ENCODE data around the gene SHC2. TPM values are rescaled to one million over a fixed set of nuclear protein-coding genes. Genes with fewer than 3 reads are reported as not detected.

Gene SHC2
- total and polyA plus RNA-seq, 2 of the 8 experiments (the other 6 are each of a cell fraction or from before 2014, with no cell fraction given), result 4.4 to 7.3 TPM

GRCh38 chr19:496112-496665 lies 35.4 kb upstream of the SHC2 start, which contains the start of gene MADCAM1:
TSS of gene MADCAM1 (plus strand) at chr19:496486. CDS start at chr19:496500, 14 bp downstream.
- Histone ChIP-seq H2AK5ac (ENCODE audit: low read depth, low read length) (0 out of 2 replicates have a peak within 1 kb of the TSS, but pooled peaks have one; percentile 33), H3K4me3 (ENCODE audit: extremely low read depth in 1 of 4, insufficient read depth in 2 of 4, low read depth in 3 of 4, low read length in 4 of 4) (peak within 1 kb of the TSS; percentile 31 to 74 (median 48))
- FAIRE-seq, result no peak

More at GRCh38 chr19:496112-496665, 35.4 kb upstream of the SHC2 start, which contains the start of gene MADCAM1:
- DNase-seq (ENCODE audit: low read depth in 1 of 2, low spot score in 2 of 2), result peak in 1 of 2 experiments; percentile 75
- no peak within 1 kb of the TSS for H2BK12ac ChIP-seq (ENCODE audit: low read depth, low read length)
- H3K27me3 ChIP-seq (replicated peaks in 1 of 4; ENCODE audit: control insufficient read depth in 3 of 4, extremely low read depth in 1 of 4, insufficient read depth in 3 of 4, low read length in 3 of 4), result peaks cover 19 to 26% (median 22%) of the 10 kb centered on the region in 4 experiments
- H3K9me3 ChIP-seq (ENCODE audit: insufficient read depth in 2 of 2, low read depth in 1 of 2, low read length in 1 of 2), result peaks cover 0 to 2% of the 10 kb centered on the region in 2 experiments; a peak in 1 of 4 replicates
- H3K14ac ChIP-seq (ENCODE audit: insufficient read length), result no peak within 1 kb of the TSS
- no peak within 1 kb of the TSS for H4K91ac ChIP-seq (replicated peaks; ENCODE audit: insufficient read length, low read length)
- H2AFZ ChIP-seq (ENCODE audit: low read length), result no peak within 1 kb of the TSS
- no peak within 1 kb of the TSS for H3K9ac ChIP-seq (replicated peaks in 1 of 4; ENCODE audit: extremely low read depth in 1 of 4, low read depth in 3 of 4, low read length in 3 of 4)
- peak within 1 kb of the TSS; percentile 81; the same call in 1 of the 2 replicates for H2BK15ac ChIP-seq (ENCODE audit: low read length)
- no peaks in the 10 kb centered on the region for H3K79me2 ChIP-seq (ENCODE audit: control insufficient read depth in 1 of 2, insufficient read depth in 2 of 2, low read length in 2 of 2)
- no peak within 1 kb of the TSS for H3K56ac ChIP-seq (replicated peaks; ENCODE audit: insufficient read length, low read depth, low read length)
- peak within 1 kb of the TSS; percentile 66; the same call in 1 of the 2 replicates for H2BK5ac ChIP-seq (ENCODE audit: low read depth, low read length)
- H4K20me1 ChIP-seq (replicated peaks in 1 of 2; ENCODE audit: control insufficient read depth in 1 of 2, insufficient read depth in 2 of 2, low read length in 2 of 2), result peaks cover 0 to 8% of the 10 kb centered on the region in 2 experiments
- peaks cover 0 to 3% (median 0%) of the 10 kb centered on the region in 4 experiments; a peak in 1 of 8 replicates for H3K36me3 ChIP-seq (ENCODE audit: control insufficient read depth in 2 of 4, insufficient read depth in 4 of 4, low read length in 3 of 4)
- 10% methylated on average over 4 of the region's 33 CpGs; no CpG with 5 or more reads in 1 of the 2 experiments for WGBS, 2 experiments (ENCODE audit: extremely low coverage in 1 of 2, insufficient coverage in 1 of 2, insufficient read length in 1 of 2, insufficient replicate concordance in 2 of 2, low coverage in 1 of 2, low lambda C conversion rate in 2 of 2, missing lambda C conversion rate in 1 of 2)
- H3K18ac ChIP-seq (ENCODE audit: extremely low read depth, low read length), result peak within 1 kb of the TSS; percentile 87
- H3K23me2 ChIP-seq (ENCODE audit: low read depth, low read length), result peaks cover 10% of the 10 kb centered on the region; the same call in 1 of the 2 replicates
- no peak within 1 kb of the TSS for H3K23ac ChIP-seq (ENCODE audit: insufficient read length)
- H2BK120ac ChIP-seq (replicated peaks; ENCODE audit: low read depth, low read length), result no peak within 1 kb of the TSS
- peaks cover 0 to 13% (median 9%) of the 10 kb centered on the region in 4 experiments; a peak in 5 of 7 replicates for H3K4me1 ChIP-seq (replicated peaks in 1 of 4; ENCODE audit: control insufficient read depth in 3 of 4, insufficient read depth in 4 of 4, low read length in 3 of 4)
- no peaks in the 10 kb centered on the region for H3K79me1 ChIP-seq (ENCODE audit: low read depth, low read length)
- H4K8ac ChIP-seq (ENCODE audit: extremely low read depth, insufficient read depth, low read length), result peak within 1 kb of the TSS; percentile 14; the same call in 1 of the 2 replicates
- TF ChIP-seq EGR1 (IDR thresholded peaks at IDR 0.05; ENCODE audit: borderline replicate concordance, low read depth, low read length) (no peak), KDM1A (IDR thresholded peaks at IDR 0.05; ENCODE audit: borderline replicate concordance, low read length) (no peak; the same call in 1 of the 2 replicates), CEBPB (IDR thresholded peaks at IDR 0.05; ENCODE audit: low read depth, low read length) (no peak), YY1 (IDR thresholded peaks at IDR 0.05; ENCODE audit: low read depth, low read length) (no peak)
- peak within 1 kb of the TSS; percentile 80 to 98 for H3K4me2 ChIP-seq (ENCODE audit: insufficient read depth in 1 of 2, low read depth in 2 of 2, low read length in 2 of 2)
- H3K27ac ChIP-seq (ENCODE audit: low read depth, low read length), result no peak within 1 kb of the TSS
- no peak within 1 kb of the TSS for H3K4ac ChIP-seq (replicated peaks; ENCODE audit: insufficient read length, low read depth, low read length)
- POLR2A ChIA-PET (ENCODE audit: partially characterized antibody), result interaction anchor here (1.0 to 1.5 kb wide), 4 partner anchors 11 to 148 kb away, joined by 3 to 5 read pairs (median 4); partner anchors contain the start of gene TPGS1
- H2BK20ac ChIP-seq (ENCODE audit: low read length), result no peak within 1 kb of the TSS
- CTCF ChIA-PET (ENCODE audit: partially characterized antibody), result interaction anchor here (0.7 to 1.9 kb wide), 12 partner anchors 8 to 152 kb away, joined by 3 to 13 read pairs (median 6); partner anchors contain the start of genes CDC34 and MIER2
- peak within 1 kb of the TSS; percentile 39 for H4K5ac ChIP-seq (ENCODE audit: insufficient read length, low read depth, low read length)

Data from H1 (cell line).